ENCODE measurements around the gene CFAP410. TPM values are rescaled to one million over a fixed set of nuclear protein-coding genes. Genes with fewer than 3 reads are reported as not detected.

CFAP410 gene
- total RNA-seq, 1 experiment from 2014 or later, result 10.1 TPM

GRCh38 chr21:44290327-44291077 is 48.7 kb downstream of the CFAP410 start:
- intact Hi-C loops (cut with micrococcal nuclease), result no loop called here
- H3K27ac Mint-ChIP-seq (ENCODE audit: low read depth, unreplicated experiment), result no peak overlapping the region
- POLR2A ChIA-PET, result interaction anchor here (1.0 kb wide), 1 partner anchor 22 kb away, joined by 3 read pairs; no protein-coding TSS in a partner anchor
- no TSS peak for BruUV-seq (replicated peaks)
- H3K4me3 Mint-ChIP-seq (ENCODE audit: unreplicated experiment), result no peak overlapping the region
- H3K4me1 Mint-ChIP-seq (ENCODE audit: insufficient read depth, unreplicated experiment), result no peaks in the 10 kb centered on the region
- no peaks in the 10 kb centered on the region for H3K36me3 Mint-ChIP-seq (ENCODE audit: insufficient read depth, unreplicated experiment)
- H3K9me3 Mint-ChIP-seq (ENCODE audit: unreplicated experiment), result no peaks in the 10 kb centered on the region
- no peaks in the 10 kb centered on the region for H3K27me3 Mint-ChIP-seq (ENCODE audit: insufficient read depth, unreplicated experiment)
- TF ChIP-seq CTCF (IDR thresholded peaks at IDR 0.05; ENCODE audit: unreplicated experiment), result no peak
- DNase-seq (ENCODE audit: unreplicated experiment), result no peak
- CTCF ChIA-PET, result interaction anchor here (0.7 kb wide), 1 partner anchor 250 kb away, joined by 3 read pairs; no protein-coding TSS in a partner anchor

GRCh38 chr21:44289381-44290010 is 49.7 kb downstream of the CFAP410 start:
- H3K9me3 Mint-ChIP-seq (ENCODE audit: unreplicated experiment), result no peaks in the 10 kb centered on the region
- BruUV-seq (replicated peaks), result no TSS peak
- TF ChIP-seq CTCF (IDR thresholded peaks at IDR 0.05; ENCODE audit: unreplicated experiment), result no peak
- no peaks in the 10 kb centered on the region for H3K4me1 Mint-ChIP-seq (ENCODE audit: insufficient read depth, unreplicated experiment)
- ChIA-PET CTCF (no interaction called here), POLR2A (interaction anchor here (1.0 kb wide), 1 partner anchor 21 kb away, joined by 3 read pairs; no protein-coding TSS in a partner anchor)
- intact Hi-C loops (cut with micrococcal nuclease), result no loop called here
- H3K27me3 Mint-ChIP-seq (ENCODE audit: insufficient read depth, unreplicated experiment), result no peaks in the 10 kb centered on the region
- no peak overlapping the region for H3K27ac Mint-ChIP-seq (ENCODE audit: low read depth, unreplicated experiment)
- no peaks in the 10 kb centered on the region for H3K36me3 Mint-ChIP-seq (ENCODE audit: insufficient read depth, unreplicated experiment)
- no peak overlapping the region for H3K4me3 Mint-ChIP-seq (ENCODE audit: unreplicated experiment)
- no peak for DNase-seq (ENCODE audit: unreplicated experiment)

GRCh38 chr21:44288251-44289110 is 50.7 kb downstream of the CFAP410 start:
- H3K27me3 Mint-ChIP-seq (ENCODE audit: insufficient read depth, unreplicated experiment), result no peaks in the 10 kb centered on the region
- H3K36me3 Mint-ChIP-seq (ENCODE audit: insufficient read depth, unreplicated experiment), result no peaks in the 10 kb centered on the region
- CTCF ChIA-PET, result interaction anchor here (1.0 kb wide), 1 partner anchor 49 kb away, joined by 4 read pairs; no protein-coding TSS in a partner anchor
- POLR2A ChIA-PET, result no interaction called here
- H3K9me3 Mint-ChIP-seq (ENCODE audit: unreplicated experiment), result no peaks in the 10 kb centered on the region
- intact Hi-C loops (cut with micrococcal nuclease), result no loop called here
- H3K4me1 Mint-ChIP-seq (ENCODE audit: insufficient read depth, unreplicated experiment), result no peaks in the 10 kb centered on the region
- no TSS peak for BruUV-seq (replicated peaks)
- H3K4me3 Mint-ChIP-seq (ENCODE audit: unreplicated experiment), result no peak overlapping the region
- H3K27ac Mint-ChIP-seq (ENCODE audit: low read depth, unreplicated experiment), result no peak overlapping the region
- TF ChIP-seq CTCF (IDR thresholded peaks at IDR 0.05; ENCODE audit: unreplicated experiment), result no peak
- no peak for DNase-seq (ENCODE audit: unreplicated experiment)

Data from MCF 10A (cell line).